Measurements from ENCODE around the gene BARX2. TPM values are rescaled to one million over a fixed set of nuclear protein-coding genes. Genes with fewer than 3 reads are reported as not detected.

The BARX2 gene
- total and polyA plus RNA-seq, 2 of the 4 experiments (the other 2 are of a cell fraction) = not detected

- TF ChIP-seq MXI1 (IDR thresholded peaks at IDR 0.05; ENCODE audit: borderline replicate concordance, low read depth, low read length) (no peak), CTCF (conservative IDR thresholded peaks at IDR 0.05; ENCODE audit: low read depth, low read length) (no peak), CHD1 (IDR thresholded peaks at IDR 0.05; ENCODE audit: low read depth, low read length) (no peak), CEBPB (IDR thresholded peaks at IDR 0.05; ENCODE audit: low read depth, low read length) (no peak), RCOR1 (IDR thresholded peaks at IDR 0.05; ENCODE audit: insufficient replicate concordance, low read length) (no peak), FOS (IDR thresholded peaks at IDR 0.05; ENCODE audit: low read depth, low read length) (no peak), MAFK (IDR thresholded peaks at IDR 0.05; ENCODE audit: low read depth, low read length) (no peak), SMC3 (IDR thresholded peaks at IDR 0.05; ENCODE audit: low read depth, low read length) (no peak), MAZ (IDR thresholded peaks at IDR 0.05; ENCODE audit: borderline replicate concordance, low read depth, low read length) (no peak), RAD21 (IDR thresholded peaks at IDR 0.05; ENCODE audit: low read length) (no peak)
- Histone ChIP-seq H3K4me3 (ENCODE audit: insufficient read depth, low read depth, low read length) (no peak overlapping the region), H3K14ac (replicated peaks; ENCODE audit: low read depth, low read length) (no peak overlapping the region), H3K4ac (ENCODE audit: low read depth, low read length) (no peak overlapping the region), H2AK9ac (replicated peaks; ENCODE audit: low read depth, low read length, poor library complexity) (no peak overlapping the region), H3K27me3 (ENCODE audit: control insufficient read depth, insufficient read depth, low read length) (peaks cover 7% of the 10 kb centered on the region), H3K18ac (ENCODE audit: low read depth, low read length) (no peak overlapping the region), H2AFZ (replicated peaks; ENCODE audit: low read length, poor library complexity) (no peak overlapping the region), H3K4me2 (ENCODE audit: low read depth, low read length) (no peak overlapping the region), H2BK120ac (ENCODE audit: low read depth, low read length) (no peak overlapping the region), H3K9me1 (ENCODE audit: insufficient read depth, low read length) (no peaks in the 10 kb centered on the region), H3K23ac (ENCODE audit: low read depth, low read length) (no peak overlapping the region), H2AK5ac (ENCODE audit: low read depth, low read length) (no peak overlapping the region), H2BK15ac (ENCODE audit: low read depth, low read length) (no peak overlapping the region), H2BK20ac (ENCODE audit: low read depth, low read length) (no peak overlapping the region), H3K4me1 (ENCODE audit: control insufficient read depth, insufficient read depth, low read length) (no peaks in the 10 kb centered on the region), H4K91ac (ENCODE audit: insufficient read depth, low read depth, low read length) (no peak overlapping the region), H4K5ac (ENCODE audit: low read depth, low read length) (no peak overlapping the region), H3K27ac (ENCODE audit: insufficient read depth, low read length) (no peak overlapping the region), H3K36me3 (ENCODE audit: control insufficient read depth, insufficient read depth, low read length) (no peaks in the 10 kb centered on the region), H3K9ac (ENCODE audit: low read depth, low read length) (no peak overlapping the region), H3K9me3 (ENCODE audit: control insufficient read depth, insufficient read depth, low read length) (no peaks in the 10 kb centered on the region), H4K20me1 (ENCODE audit: insufficient read depth, low read length) (no peaks in the 10 kb centered on the region), H2BK5ac (ENCODE audit: low read depth, low read length, poor library complexity, severe bottlenecking) (no peak overlapping the region), H4K8ac (ENCODE audit: low read depth in 2 of 2, low read length in 2 of 2) (no peak overlapping the region), H3K79me1 (ENCODE audit: low read depth in 1 of 2, low read length in 2 of 2) (no peaks in the 10 kb centered on the region), H3K56ac (ENCODE audit: extremely low read depth, insufficient read depth, low read length) (no peak overlapping the region)
- BruUV-seq (replicated peaks) = no TSS peak
- DNase-seq (no peak), ATAC-seq (ENCODE audit: low read depth) (no peak)
- ChIA-PET CTCF (interaction anchor here (1.4 kb wide), 1 partner anchor 403 kb away, joined by 3 read pairs; no protein-coding TSS in a partner anchor), POLR2A (ENCODE audit: unreplicated experiment) (no interaction called here)
- dilution Hi-C loops (cut with HindIII; ENCODE audit: low sequenced_read_pairs, unreplicated experiment) = no loop called here
- in situ Hi-C loops (cut with MboI; ENCODE audit: low sequenced_read_pairs) = no loop called here
- intact Hi-C loops (cut with micrococcal nuclease) = no loop called here
Measured at GRCh38 chr11:129348813-129349212, 26.8 kb upstream of the BARX2 start.

Data from IMR-90 (cell line).